ENCODE measurements around the gene SYT6.

DNA sequence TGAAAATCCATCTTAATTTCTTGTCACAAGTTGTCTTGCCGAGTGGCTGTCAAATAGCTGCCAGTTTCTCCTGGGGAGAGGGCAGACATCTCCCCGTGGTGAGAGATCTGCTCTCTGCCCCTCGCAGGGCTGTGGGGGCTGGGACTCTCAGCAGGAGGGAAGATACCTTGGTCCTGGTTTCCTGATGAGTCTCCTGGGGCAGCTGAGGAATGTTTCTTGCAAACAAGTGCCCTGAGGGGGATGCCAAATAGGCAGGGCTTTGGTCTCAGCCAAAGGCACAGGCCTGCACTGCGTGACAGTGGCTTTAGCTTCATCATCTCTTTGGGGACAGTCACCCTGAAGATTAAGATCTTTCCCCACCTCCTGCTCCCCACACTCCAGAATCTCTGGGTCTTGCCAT lies 40.9 kb downstream of the SYT6 start:
- TF ChIP-seq CTCF (IDR thresholded peaks at IDR 0.05) (no peak), POLR2A (IDR thresholded peaks at IDR 0.05) (no peak)

All from uterus (tissue), 2 donors.